Activated gamma-delta T cell treated with anti-CD3 and anti-CD28 coated beads, Interleukin-2, amount 50 U/mL, for 16 hours (primary cell): Measurements from ENCODE around the gene PIK3CD.

Experiments used
- DNase-seq: peaks from one replicate; pipeline ENCODE4 v3.0.0-alpha.2; 2020; ENCODE audit warnings: low read depth

PIK3CD gene

GRCh38 chr1:9774712-9775679 lies 123.5 kb downstream of the PIK3CD start:
- no peak for DNase-seq

GRCh38 chr1:9776685-9777084 lies 125.2 kb downstream of the PIK3CD start:
- no peak for DNase-seq
